Prostate gland (tissue), 2 donors: ENCODE data around the gene CPOX.

Experiments
- POLR2A ChIP-seq: fragments of 450-650 bp; IDR thresholded peaks from one replicate; pipeline ENCODE4 v1.6.1; 2016; ENCODE audit warnings: antibody characterized with exemption, mild to moderate bottlenecking
- TF ChIP-seq, protein P1 (sequence below), 4 experiments: fragments of 200-600 bp in 2 of 4; fragments of 450-650 bp in 2 of 4; sonication (generic) in 2 of 4; IDR thresholded peaks; 1 replicate in 3 of 4; 2 replicates in 1 of 4; pipeline ENCODE4 v1.5.1; 2016 to 2019; ENCODE audit warnings: antibody characterized with exemption in 4 of 4, mild to moderate bottlenecking in 2 of 4, moderate library complexity in 2 of 4

DNA sequence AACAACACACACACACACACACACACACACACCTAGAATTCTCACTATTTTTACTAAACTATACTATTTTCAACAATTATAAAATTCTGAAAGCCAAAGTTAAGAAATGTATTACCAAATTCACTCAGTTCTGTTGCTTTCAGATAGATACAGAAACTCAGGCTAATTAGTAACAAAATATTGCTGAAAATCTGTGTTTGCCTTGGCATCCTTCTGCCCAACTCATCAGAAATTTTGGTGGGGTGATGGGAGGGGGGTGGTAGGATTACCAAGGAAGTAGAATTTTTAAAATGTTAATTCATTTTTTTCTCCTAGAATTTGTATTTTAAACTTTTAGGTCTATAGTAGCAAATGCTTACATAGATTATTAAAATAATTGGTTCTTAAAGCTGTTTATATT is 2.7 kb upstream of the CPOX start:
- no peak for TF ChIP-seq POLR2A
- TF ChIP-seq, protein P1, sequence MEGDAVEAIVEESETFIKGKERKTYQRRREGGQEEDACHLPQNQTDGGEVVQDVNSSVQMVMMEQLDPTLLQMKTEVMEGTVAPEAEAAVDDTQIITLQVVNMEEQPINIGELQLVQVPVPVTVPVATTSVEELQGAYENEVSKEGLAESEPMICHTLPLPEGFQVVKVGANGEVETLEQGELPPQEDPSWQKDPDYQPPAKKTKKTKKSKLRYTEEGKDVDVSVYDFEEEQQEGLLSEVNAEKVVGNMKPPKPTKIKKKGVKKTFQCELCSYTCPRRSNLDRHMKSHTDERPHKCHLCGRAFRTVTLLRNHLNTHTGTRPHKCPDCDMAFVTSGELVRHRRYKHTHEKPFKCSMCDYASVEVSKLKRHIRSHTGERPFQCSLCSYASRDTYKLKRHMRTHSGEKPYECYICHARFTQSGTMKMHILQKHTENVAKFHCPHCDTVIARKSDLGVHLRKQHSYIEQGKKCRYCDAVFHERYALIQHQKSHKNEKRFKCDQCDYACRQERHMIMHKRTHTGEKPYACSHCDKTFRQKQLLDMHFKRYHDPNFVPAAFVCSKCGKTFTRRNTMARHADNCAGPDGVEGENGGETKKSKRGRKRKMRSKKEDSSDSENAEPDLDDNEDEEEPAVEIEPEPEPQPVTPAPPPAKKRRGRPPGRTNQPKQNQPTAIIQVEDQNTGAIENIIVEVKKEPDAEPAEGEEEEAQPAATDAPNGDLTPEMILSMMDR (IDR thresholded peaks at IDR 0.05): no peak
